ENCODE data around the gene RFLNA. TPM values are rescaled to one million over a fixed set of nuclear protein-coding genes. Genes with fewer than 3 reads are reported as not detected.

Gene RFLNA
- total and polyA plus RNA-seq, 2 of the 4 experiments (the other 2 are of a cell fraction), result not detected

DNA sequence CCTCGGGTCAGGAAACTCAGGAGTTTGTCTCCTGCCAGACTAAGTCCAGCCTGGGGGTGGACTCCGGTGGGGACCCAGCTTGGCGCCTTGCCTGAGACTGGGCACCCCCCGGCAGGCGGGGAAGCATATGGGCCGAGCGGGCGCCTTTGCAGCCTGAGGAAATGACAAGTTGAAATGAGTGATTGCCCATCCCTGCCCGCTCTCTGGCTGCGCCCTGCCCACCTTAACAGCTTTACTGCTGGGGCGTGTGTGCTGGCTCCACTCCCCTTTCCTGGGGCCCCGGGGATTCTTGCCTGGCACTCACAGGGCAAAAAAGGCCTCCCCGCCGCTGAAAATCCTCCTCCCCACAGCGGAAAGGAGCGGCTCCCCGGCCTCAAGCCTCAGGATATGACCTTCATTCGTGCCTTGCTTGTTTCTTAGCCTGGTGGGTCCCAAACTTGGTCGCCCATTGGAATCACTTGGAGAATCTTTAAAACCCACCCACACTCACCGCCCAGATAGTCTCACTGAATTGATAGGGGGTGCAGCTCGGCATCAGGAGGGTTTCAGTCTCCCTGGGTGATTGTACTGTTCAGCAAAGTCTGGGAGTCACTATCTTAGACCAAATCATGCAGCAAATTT, 1.5 kb downstream of the RFLNA start:
- Histone ChIP-seq H3K27ac (ENCODE audit: insufficient read depth, low read length) (no peak overlapping the region), H2BK15ac (ENCODE audit: low read depth, low read length) (no peak overlapping the region), H3K18ac (ENCODE audit: low read depth, low read length) (no peak overlapping the region), H3K27me3 (ENCODE audit: control insufficient read depth, insufficient read depth, low read length) (peaks cover 71% of the 10 kb centered on the region), H2AFZ (replicated peaks; ENCODE audit: low read length, poor library complexity) (no peak overlapping the region), H2BK5ac (ENCODE audit: low read depth, low read length, poor library complexity, severe bottlenecking) (no peak overlapping the region), H3K23ac (ENCODE audit: low read depth, low read length) (no peak overlapping the region), H3K4me1 (ENCODE audit: control insufficient read depth, insufficient read depth, low read length) (peaks cover 1% of the 10 kb centered on the region; the same call in 1 of the 2 replicates), H4K5ac (ENCODE audit: low read depth, low read length) (no peak overlapping the region), H4K8ac (ENCODE audit: low read depth in 2 of 2, low read length in 2 of 2) (no peak overlapping the region), H3K4ac (ENCODE audit: low read depth, low read length) (no peak overlapping the region), H2AK5ac (ENCODE audit: low read depth, low read length) (no peak overlapping the region), H2BK120ac (ENCODE audit: low read depth, low read length) (no peak overlapping the region), H3K4me3 (ENCODE audit: insufficient read depth, low read depth, low read length) (no peak overlapping the region), H3K36me3 (ENCODE audit: control insufficient read depth, insufficient read depth, low read length) (no peaks in the 10 kb centered on the region), H3K14ac (replicated peaks; ENCODE audit: low read depth, low read length) (no peak overlapping the region), H2BK20ac (ENCODE audit: low read depth, low read length) (no peak overlapping the region), H2AK9ac (replicated peaks; ENCODE audit: low read depth, low read length, poor library complexity) (no peak overlapping the region), H3K9ac (ENCODE audit: low read depth, low read length) (no peak overlapping the region), H3K79me1 (ENCODE audit: low read depth in 1 of 2, low read length in 2 of 2) (no peaks in the 10 kb centered on the region), H3K4me2 (ENCODE audit: low read depth, low read length) (no peak overlapping the region), H4K20me1 (ENCODE audit: insufficient read depth, low read length) (no peaks in the 10 kb centered on the region), H3K9me3 (ENCODE audit: control insufficient read depth, insufficient read depth, low read length) (peaks cover 2% of the 10 kb centered on the region; the same call in 1 of the 2 replicates), H4K91ac (ENCODE audit: insufficient read depth, low read depth, low read length) (no peak overlapping the region), H3K56ac (ENCODE audit: extremely low read depth, insufficient read depth, low read length) (no peak overlapping the region), H3K9me1 (ENCODE audit: insufficient read depth, low read length) (no peaks in the 10 kb centered on the region)
- DNase-seq, result no peak
- BruUV-seq (replicated peaks), result no TSS peak
- CTCF ChIA-PET, result no interaction called here
- in situ Hi-C loops (cut with MboI; ENCODE audit: low sequenced_read_pairs), result no loop called here
- dilution Hi-C loops (cut with HindIII; ENCODE audit: low sequenced_read_pairs, unreplicated experiment), result no loop called here
- ATAC-seq (ENCODE audit: low read depth), result no peak
- POLR2A ChIA-PET (ENCODE audit: unreplicated experiment), result no interaction called here
- intact Hi-C loops (cut with micrococcal nuclease), result no loop called here
- TF ChIP-seq MXI1 (IDR thresholded peaks at IDR 0.05; ENCODE audit: borderline replicate concordance, low read depth, low read length), result no peak
- TF ChIP-seq, protein P1, sequence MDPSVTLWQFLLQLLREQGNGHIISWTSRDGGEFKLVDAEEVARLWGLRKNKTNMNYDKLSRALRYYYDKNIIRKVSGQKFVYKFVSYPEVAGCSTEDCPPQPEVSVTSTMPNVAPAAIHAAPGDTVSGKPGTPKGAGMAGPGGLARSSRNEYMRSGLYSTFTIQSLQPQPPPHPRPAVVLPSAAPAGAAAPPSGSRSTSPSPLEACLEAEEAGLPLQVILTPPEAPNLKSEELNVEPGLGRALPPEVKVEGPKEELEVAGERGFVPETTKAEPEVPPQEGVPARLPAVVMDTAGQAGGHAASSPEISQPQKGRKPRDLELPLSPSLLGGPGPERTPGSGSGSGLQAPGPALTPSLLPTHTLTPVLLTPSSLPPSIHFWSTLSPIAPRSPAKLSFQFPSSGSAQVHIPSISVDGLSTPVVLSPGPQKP (IDR thresholded peaks at IDR 0.05; ENCODE audit: borderline replicate concordance, low read depth, low read length), result no peak
- no CpG with 5 or more reads among the region's 21 CpGs for WGBS, 2 experiments (ENCODE audit: extremely low coverage in 2 of 2, insufficient read length in 1 of 2)

All from IMR-90 (cell line).